ENCODE results near the gene OBP2B.
A peak's percentile ranks its signal among the peaks of the same experiment; 100 is the strongest.

The OBP2B gene

GRCh38 chr9:133160742-133161546 is 48.1 kb downstream of the OBP2B start:
- Histone ChIP-seq H3K79me2 (ENCODE audit: insufficient read depth, low read length) (no peaks in the 10 kb centered on the region), H3K27me3 (ENCODE audit: insufficient read depth, low read length) (no peaks in the 10 kb centered on the region; the same call in 1 of the 2 replicates), H3K4me3 (ENCODE audit: low read depth, low read length, poor library complexity, severe bottlenecking) (no peak overlapping the region), H3K27ac (ENCODE audit: low read depth, low read length, poor library complexity, severe bottlenecking) (no peak overlapping the region), H3K9ac (ENCODE audit: low read length) (no peak overlapping the region), H4K20me1 (ENCODE audit: insufficient read depth, low read length) (no peaks in the 10 kb centered on the region), H2AFZ (ENCODE audit: low read length) (no peak overlapping the region), H3K4me2 (ENCODE audit: low read length) (no peak overlapping the region), H3K36me3 (ENCODE audit: insufficient read depth, low read length) (no peaks in the 10 kb centered on the region), H3F3A (ENCODE audit: insufficient read depth, low read length) (no peaks in the 10 kb centered on the region), H3K9me2 (ENCODE audit: low read depth, low read length) (no peaks in the 10 kb centered on the region), H3K9me3 (ENCODE audit: low read length) (no peaks in the 10 kb centered on the region), H3K4me1 (ENCODE audit: insufficient read depth, low read length, severe bottlenecking) (peaks cover 8% of the 10 kb centered on the region)
- TF ChIP-seq EZH2 (IDR thresholded peaks at IDR 0.05; ENCODE audit: borderline replicate concordance, low read length) (no peak), CTCF (IDR thresholded peaks at IDR 0.05; ENCODE audit: low read length) (peak; percentile 70)

- H3K4me2 ChIP-seq (ENCODE audit: low read length) = no peak overlapping the region
- no peak for TF ChIP-seq CTCF (IDR thresholded peaks at IDR 0.05; ENCODE audit: low read length)
- TF ChIP-seq EZH2 (IDR thresholded peaks at IDR 0.05; ENCODE audit: borderline replicate concordance, low read length) = no peak
- no peaks in the 10 kb centered on the region for H3F3A ChIP-seq (ENCODE audit: insufficient read depth, low read length)
- no peaks in the 10 kb centered on the region for H3K79me2 ChIP-seq (ENCODE audit: insufficient read depth, low read length)
- H3K27me3 ChIP-seq (ENCODE audit: insufficient read depth, low read length) = no peaks in the 10 kb centered on the region; the same call in 1 of the 2 replicates
- H3K9me2 ChIP-seq (ENCODE audit: low read depth, low read length) = no peaks in the 10 kb centered on the region
- peaks cover 3% of the 10 kb centered on the region for H3K4me1 ChIP-seq (ENCODE audit: insufficient read depth, low read length, severe bottlenecking)
- no peak overlapping the region for H3K4me3 ChIP-seq (ENCODE audit: low read depth, low read length, poor library complexity, severe bottlenecking)
- no peak overlapping the region for H2AFZ ChIP-seq (ENCODE audit: low read length)
- no peaks in the 10 kb centered on the region for H3K9me3 ChIP-seq (ENCODE audit: low read length)
- no peak overlapping the region for H3K27ac ChIP-seq (ENCODE audit: low read depth, low read length, poor library complexity, severe bottlenecking)
- H4K20me1 ChIP-seq (ENCODE audit: insufficient read depth, low read length) = no peaks in the 10 kb centered on the region
- no peak overlapping the region for H3K9ac ChIP-seq (ENCODE audit: low read length)
- H3K36me3 ChIP-seq (ENCODE audit: insufficient read depth, low read length) = no peaks in the 10 kb centered on the region
These were observed 50.4 kb downstream of the OBP2B start for GRCh38 chr9:133158695-133159094.
